Fibroblast of lung (primary cell): ENCODE data around the gene GARIN5A. TPM values are rescaled to one million over a fixed set of nuclear protein-coding genes. Genes with fewer than 3 reads are reported as not detected.

Experiments
- DNase-seq, 2 donors: peaks; one replicate each; pipeline versions ENCODE4 v3.0.0 to v3.0.0-alpha.2; 2010; ENCODE audit warnings: low read depth in 2 of 2
- H2AFZ ChIP-seq: 2 replicates; pipeline ENCODE4 v1.5.1; 2012; ENCODE audit warnings: low read length, control low read depth, inconsistent platforms
- H3K27ac ChIP-seq: 2 replicates; pipeline ENCODE4 v1.5.1; 2011; ENCODE audit warnings: low read length, control low read depth; ENCODE audit not compliant: insufficient read depth
- H3K27me3 ChIP-seq: 2 replicates; pipeline ENCODE4 v1.5.1; 2011; ENCODE audit warnings: mild to moderate bottlenecking, low read length; ENCODE audit not compliant: control insufficient read depth, insufficient read depth
- H3K36me3 ChIP-seq: 2 replicates; pipeline ENCODE4 v1.5.1; 2011; ENCODE audit warnings: low read length; ENCODE audit not compliant: control insufficient read depth, insufficient read depth
- H3K4me1 ChIP-seq: 2 replicates; pipeline ENCODE4 v1.5.1; 2011; ENCODE audit warnings: low read length; ENCODE audit not compliant: control insufficient read depth, insufficient read depth; ENCODE audit errors: extremely low read depth
- H3K4me2 ChIP-seq: 2 replicates; pipeline ENCODE4 v1.5.1; 2011; ENCODE audit warnings: low read length, control low read depth; ENCODE audit not compliant: insufficient read depth; ENCODE audit errors: extremely low read depth
- H3K4me3 ChIP-seq, 4 experiments: fragments of 200-600 bp in 1 of 4; sonication (generic) in 1 of 4; replicated peaks in 1 of 4; 2 replicates each; pipeline ENCODE4 v1.5.1; 2011 to 2016; ENCODE audit warnings: low read length in 4 of 4, low read depth in 3 of 4, mild to moderate bottlenecking in 3 of 4, control low read depth in 2 of 4, inconsistent platforms in 1 of 4, mixed read lengths in 1 of 4; ENCODE audit not compliant: insufficient read depth in 1 of 4; ENCODE audit errors: control extremely low read depth in 1 of 4
- H3K79me2 ChIP-seq: 2 replicates; pipeline ENCODE4 v1.5.1; 2012; ENCODE audit warnings: mild to moderate bottlenecking, low read length, inconsistent platforms; ENCODE audit not compliant: control insufficient read depth, insufficient read depth
- H3K9ac ChIP-seq: 2 replicates; pipeline ENCODE4 v1.5.1; 2011; ENCODE audit warnings: mild to moderate bottlenecking, low read length, control low read depth; ENCODE audit not compliant: insufficient read depth
- H3K9me3 ChIP-seq: 2 replicates; pipeline ENCODE4 v1.5.1; 2012; ENCODE audit warnings: low read depth, low read length; ENCODE audit not compliant: control insufficient read depth, insufficient read depth
- H4K20me1 ChIP-seq: 2 replicates; pipeline ENCODE4 v1.5.1; 2011; ENCODE audit warnings: low read length; ENCODE audit not compliant: control insufficient read depth, insufficient read depth; ENCODE audit errors: extremely low read depth
- CTCF ChIP-seq, 2 donors: IDR thresholded peaks in 1 of 2; conservative IDR thresholded peaks in 1 of 2; 1 replicate in 1 of 2; 2 replicates in 1 of 2; pipeline ENCODE4 v1.5.1; 2011 to 2012; ENCODE audit warnings: low read length in 2 of 2, control low read depth in 1 of 2, inconsistent platforms in 1 of 2, low read depth in 1 of 2, mild to moderate bottlenecking in 1 of 2
- EZH2 ChIP-seq: IDR thresholded peaks from 2 replicates; pipeline ENCODE4 v1.5.1; 2012; ENCODE audit warnings: low read length, control low read depth, mild to moderate bottlenecking; ENCODE audit errors: missing control alignments
- polyA plus RNA-seq, 2 donors: library from polyadenylated mRNA; depleted of rRNA in 1 of 2; stranded (reverse) in 1 of 2; unstranded in 1 of 2; fragments of >200 nt; gene quantifications; 2 replicates each; pipeline ENCODE4 v1.2.1, GENCODE V29; 2011 to 2012; ENCODE audit warnings: missing spikeins in 1 of 2
- total RNA-seq: library from RNA; depleted of rRNA; stranded (reverse); fragments of >200 nt; gene quantifications from 2 replicates; pipeline ENCODE4 v1.2.1, GENCODE V29; 2014

The GARIN5A gene
- total and polyA plus RNA-seq, 2 donors (not counting 1 experiment from before 2014, with no cell fraction given): 0.11 to 0.66 TPM

- no peak overlapping the region for H3K9ac ChIP-seq
- TF ChIP-seq EZH2 (no peak), CTCF (conservative IDR thresholded peaks at IDR 0.05 in 1 of 2, IDR thresholded peaks at IDR 0.05 in 1 of 2; ENCODE audit: low read depth in 1 of 2, low read length in 2 of 2) (no peak)
- H3K4me1 ChIP-seq: peaks cover 2% of the 10 kb centered on the region
- peaks cover 9% of the 10 kb centered on the region for H3K27me3 ChIP-seq
- H3K27ac ChIP-seq: no peak overlapping the region
- H3K36me3 ChIP-seq: no peaks in the 10 kb centered on the region
- no peaks in the 10 kb centered on the region for H4K20me1 ChIP-seq
- no peak overlapping the region for H2AFZ ChIP-seq
- no peak overlapping the region for H3K4me2 ChIP-seq
- H3K79me2 ChIP-seq: no peaks in the 10 kb centered on the region
- no peak for DNase-seq
- H3K9me3 ChIP-seq: no peaks in the 10 kb centered on the region
- no peak overlapping the region for H3K4me3 ChIP-seq
Measured at GRCh38 chr19:50455992-50456391, 20.7 kb downstream of the GARIN5A start.

- Histone ChIP-seq H3K9ac (no peak overlapping the region), H3K79me2 (no peaks in the 10 kb centered on the region), H3K9me3 (no peaks in the 10 kb centered on the region), H3K4me3 (no peak overlapping the region), H3K27me3 (peaks cover 4% of the 10 kb centered on the region), H3K36me3 (no peaks in the 10 kb centered on the region), H3K4me2 (no peak overlapping the region), H3K27ac (no peak overlapping the region), H4K20me1 (no peaks in the 10 kb centered on the region), H3K4me1 (no peaks in the 10 kb centered on the region), H2AFZ (no peak overlapping the region)
- no peak for TF ChIP-seq EZH2
- TF ChIP-seq CTCF (conservative IDR thresholded peaks at IDR 0.05 in 1 of 2, IDR thresholded peaks at IDR 0.05 in 1 of 2; ENCODE audit: low read depth in 1 of 2, low read length in 2 of 2): no peak
- no peak for DNase-seq
Measured at GRCh38 chr19:50453243-50453642, 23.4 kb downstream of the GARIN5A start.

GRCh38 chr19:50451223-50451534 lies 25.5 kb downstream of the GARIN5A start:
- Histone ChIP-seq H3K4me2 (no peak overlapping the region), H3K9ac (no peak overlapping the region), H3K4me1 (no peaks in the 10 kb centered on the region), H3K36me3 (no peaks in the 10 kb centered on the region), H3K27ac (no peak overlapping the region), H3K4me3 (no peak overlapping the region), H4K20me1 (no peaks in the 10 kb centered on the region), H3K9me3 (no peaks in the 10 kb centered on the region), H2AFZ (no peak overlapping the region), H3K79me2 (no peaks in the 10 kb centered on the region), H3K27me3 (no peaks in the 10 kb centered on the region)
- no peak for TF ChIP-seq CTCF (conservative IDR thresholded peaks at IDR 0.05 in 1 of 2, IDR thresholded peaks at IDR 0.05 in 1 of 2; ENCODE audit: low read depth in 1 of 2, low read length in 2 of 2)
- TF ChIP-seq EZH2: no peak
- no peak for DNase-seq
